H1 (cell line): ENCODE measurements around the gene RPLP2. TPM values are rescaled to one million over a fixed set of nuclear protein-coding genes. Genes with fewer than 3 reads are reported as not detected.

Experiments
- ATF2 ChIP-seq: IDR thresholded peaks from 2 replicates; pipeline ENCODE4 v1.6.1; 2012; ENCODE audit warnings: low read length, inconsistent platforms
- BCL11A ChIP-seq, 2 experiments: IDR thresholded peaks; one replicate each; pipeline ENCODE4 v1.6.1; 2011; ENCODE audit warnings: low read depth in 2 of 2, low read length in 2 of 2, mild to moderate bottlenecking in 2 of 2
- CBX8 ChIP-seq: fragments of 300-800, 300-1000 bp; sonication (generic); IDR thresholded peaks from 2 replicates; pipeline ENCODE4 v1.7.1; 2016; ENCODE audit warnings: low read depth, low read length, borderline replicate concordance
- CHD1 ChIP-seq: IDR thresholded peaks from 2 replicates; pipeline ENCODE4 v1.6.1; 2012; ENCODE audit warnings: low read depth, low read length, improper control_type of control experiment
- CHD2 ChIP-seq: IDR thresholded peaks from 2 replicates; pipeline ENCODE4 v1.6.1; 2012; ENCODE audit warnings: low read length, improper control_type of control experiment
- CTCF ChIP-seq, 3 experiments: IDR thresholded peaks; 1 replicate in 2 of 3; 2 replicates in 1 of 3; pipeline versions ENCODE4 v1.5.1 to v1.6.1; 2011; ENCODE audit warnings: low read length in 3 of 3, mild to moderate bottlenecking in 3 of 3, inconsistent platforms in 2 of 3, low read depth in 1 of 3, moderate library complexity in 1 of 3; ENCODE audit not compliant: insufficient read depth in 1 of 3; ENCODE audit errors: control extremely low read depth in 1 of 3
- GABPA ChIP-seq: IDR thresholded peaks from 2 replicates; pipeline ENCODE4 v1.6.1; 2011; ENCODE audit warnings: mild to moderate bottlenecking, low read length, moderate library complexity, borderline replicate concordance; ENCODE audit not compliant: insufficient read depth
- GTF2F1 ChIP-seq: IDR thresholded peaks from 2 replicates; pipeline ENCODE4 v1.6.1; 2012; ENCODE audit warnings: low read depth, low read length, improper control_type of control experiment, borderline replicate concordance
- JUN ChIP-seq: IDR thresholded peaks from 2 replicates; pipeline ENCODE4 v1.6.1; 2011; ENCODE audit warnings: low read depth, mild to moderate bottlenecking, improper control_type of control experiment, low read length
- KDM4A ChIP-seq: IDR thresholded peaks from one replicate; pipeline ENCODE4 v1.7.1; 2012; ENCODE audit warnings: low read depth, mild to moderate bottlenecking, moderate library complexity, low read length, inconsistent platforms; ENCODE audit not compliant: severe bottlenecking
- KDM5A ChIP-seq: fragments of 200-600 bp; IDR thresholded peaks from 2 replicates; pipeline ENCODE4 v1.7.1; 2012; ENCODE audit warnings: mild to moderate bottlenecking, low read length, inconsistent platforms, mixed read lengths
- NANOG ChIP-seq: IDR thresholded peaks from 2 replicates; pipeline ENCODE4 v1.6.1; 2011; ENCODE audit warnings: low read length, low read depth, mild to moderate bottlenecking, inconsistent platforms; ENCODE audit not compliant: insufficient read depth, poor library complexity, severe bottlenecking
- POLR2A ChIP-seq, 2 experiments: IDR thresholded peaks; 1 replicate in 1 of 2; 2 replicates in 1 of 2; pipeline ENCODE4 v1.6.1; 2011; ENCODE audit warnings: low read depth in 2 of 2, low read length in 2 of 2, mild to moderate bottlenecking in 2 of 2; ENCODE audit errors: control extremely low read depth in 1 of 2
- RXRA ChIP-seq: IDR thresholded peaks from 2 replicates; pipeline ENCODE4 v1.6.1; 2011; ENCODE audit warnings: low read depth, mild to moderate bottlenecking, low read length, moderate library complexity; ENCODE audit not compliant: insufficient read depth
- SIN3A ChIP-seq, 2 experiments: IDR thresholded peaks in 1 of 2; conservative IDR thresholded peaks in 1 of 2; 2 replicates each; pipeline ENCODE4 v1.6.1; 2011 to 2012; ENCODE audit warnings: low read length in 2 of 2, improper control_type of control experiment in 1 of 2, low read depth in 1 of 2, mild to moderate bottlenecking in 1 of 2
- SIRT6 ChIP-seq: IDR thresholded peaks from one replicate; pipeline ENCODE4 v1.7.1; 2012; ENCODE audit warnings: low read length, inconsistent platforms
- SRF ChIP-seq: IDR thresholded peaks from 2 replicates; pipeline ENCODE4 v1.6.1; 2011; ENCODE audit warnings: mild to moderate bottlenecking, low read depth, low read length, moderate library complexity
- TBP ChIP-seq: IDR thresholded peaks from 2 replicates; pipeline ENCODE4 v1.6.1; 2011; ENCODE audit warnings: low read depth, low read length, improper control_type of control experiment
- TCF12 ChIP-seq: IDR thresholded peaks from 2 replicates; pipeline ENCODE4 v1.6.1; 2011; ENCODE audit warnings: low read depth, mild to moderate bottlenecking, low read length
- TEAD4 ChIP-seq: IDR thresholded peaks from 2 replicates; pipeline ENCODE4 v1.6.1; 2012; ENCODE audit warnings: low read depth, low read length, inconsistent platforms, mixed read lengths
- polyA plus RNA-seq, 7 experiments: library from polyadenylated mRNA; depleted of rRNA in 3 of 7; stranded (reverse) in 5 of 7; unstranded in 2 of 7; fragments of >200 nt in 5 of 7; fragments of 200-250 nt in 2 of 7; gene quantifications; 1 replicate in 5 of 7; 2 replicates in 1 of 7; 4 replicates in 1 of 7; pipeline versions ENCODE4 v1.2.1 to v1.2.3, GENCODE V29; 2011 to 2013; ENCODE audit warnings: missing spikeins in 2 of 7, mixed read lengths in 2 of 7
- total RNA-seq: library from RNA; stranded (reverse); fragmentation: NEBNext Ultra II Directional; extraction: Animal tissue kit (Norgen Biotek cat#: 25700); gene quantifications from 2 replicates; pipeline ENCODE4 v1.2.1, GENCODE V29; 2021

The RPLP2 gene
- total and polyA plus RNA-seq, 2 of the 8 experiments (the other 6 are each of a cell fraction or from before 2014, with no cell fraction given), result 1,789 to 2,106 TPM

- no peak for TF ChIP-seq SRF
- no peak for TF ChIP-seq ATF2
- TF ChIP-seq NANOG, result no peak
- TF ChIP-seq CTCF (IDR thresholded peaks at IDR 0.05; ENCODE audit: control extremely low read depth in 1 of 3, insufficient read depth in 1 of 3, low read depth in 1 of 3, low read length in 3 of 3), result no peak
- no peak for TF ChIP-seq KDM5A
- TF ChIP-seq GTF2F1, result no peak
- no peak for TF ChIP-seq BCL11A (IDR thresholded peaks at IDR 0.05; ENCODE audit: low read depth in 2 of 2, low read length in 2 of 2)
- no peak for TF ChIP-seq POLR2A (IDR thresholded peaks at IDR 0.05; ENCODE audit: control extremely low read depth in 1 of 2, low read depth in 2 of 2, low read length in 2 of 2)
- TF ChIP-seq SIN3A (conservative IDR thresholded peaks at IDR 0.05 in 1 of 2, IDR thresholded peaks at IDR 0.05 in 1 of 2; ENCODE audit: low read depth in 1 of 2, low read length in 2 of 2), result 0 out of 4 replicates have a peak, but pooled peaks of 1 of the 2 experiments have one; percentile 61
- no peak for TF ChIP-seq JUN
- TF ChIP-seq RXRA, result no peak
- TF ChIP-seq CBX8, result no peak
- TF ChIP-seq TEAD4, result no peak
- no peak for TF ChIP-seq TCF12
- TF ChIP-seq CHD1, result no peak
- no peak for TF ChIP-seq KDM4A
- TF ChIP-seq TBP, result 0 out of 2 replicates have a peak, but pooled peaks have one; percentile 13
- no peak for TF ChIP-seq CHD2
- no peak; the same call in 1 of the 2 replicates for TF ChIP-seq GABPA
- no peak for TF ChIP-seq SIRT6
Measured at GRCh38 chr11:849951-850774, 40.4 kb downstream of the RPLP2 start (continued).
